Motor neuron (in vitro differentiated cells): ENCODE results near the gene CCNI2. TPM values are rescaled to one million over a fixed set of nuclear protein-coding genes. Genes with fewer than 3 reads are reported as not detected.

Experiments
- ATAC-seq, 8 experiments: fragments of 200-7000 bp; cut with Tn5 transposase; replicated peaks in 6 of 8; 2 replicates each; pipeline ENCODE4 v1.8.0; 2021; ENCODE audit warnings: mild to moderate bottlenecking in 8 of 8, moderate library complexity in 8 of 8
- H3K27ac ChIP-seq, 2 donors: fragments of 250-450 bp; sonication (Bioruptor Pico); 2 replicates each; pipeline ENCODE4 v1.9.0; 2021; ENCODE audit warnings: antibody characterized with exemption in 2 of 2, mild to moderate bottlenecking in 2 of 2, moderate library complexity in 1 of 2
- H3K4me1 ChIP-seq, 2 donors: fragments of 250-450 bp; sonication (Bioruptor Pico); replicated peaks in 1 of 2; 2 replicates each; pipeline ENCODE4 v1.6.1; 2021; ENCODE audit warnings: antibody characterized with exemption in 2 of 2, mild to moderate bottlenecking in 2 of 2, moderate library complexity in 1 of 2
- H3K4me3 ChIP-seq, 5 donors: fragments of 250-450 bp; sonication (Bioruptor Pico); 2 replicates each; pipeline ENCODE4 v1.9.0; 2021; ENCODE audit warnings: antibody characterized with exemption in 5 of 5, mild to moderate bottlenecking in 5 of 5, moderate library complexity in 4 of 5
- WGBS, 10 experiments: fragments of 450-650 bp; shearing (Covaris generic); methylation state at CpG; one replicate each; pipeline ENCODE4 v1.0.0; 2022; 5-methylcytosine and 5-hydroxymethylcytosine counted together
- in situ Hi-C, 9 experiments: fragments of 400-800 bp; cut with MboI; loops; one replicate each; pipeline ENCODE4 v1.15.0; 2021; ENCODE audit warnings: low sequenced_read_pairs in 9 of 9, low pct_unique_long_range_greater_than_20kb in 2 of 9; ENCODE audit not compliant: unreplicated experiment in 9 of 9
- total RNA-seq, 8 experiments: library from RNA; unstranded; fragments of 300-600 nt; gene quantifications; 2 replicates each; pipeline versions ENCODE4 v1.2.3 to v1.2.4, GENCODE V29; 2022

Gene CCNI2
- total RNA-seq, 8 experiments from 2014 or later = 0.27 to 7.0 (median 3.8) TPM

GRCh38 chr5:132781029-132781428, 33.8 kb downstream of the CCNI2 start:
- in situ Hi-C loops = loop anchor here in 1 of 9 experiments (25.0 kb wide), 1 partner anchor 106 kb away; no protein-coding TSS in a partner anchor
- no peak overlapping the region for H3K27ac ChIP-seq
- ATAC-seq = no peak
- H3K4me1 ChIP-seq = no peaks in the 10 kb centered on the region
- no peak overlapping the region for H3K4me3 ChIP-seq
- WGBS, 10 experiments = 77 to 100% (median 88%) methylated on average over 1 to 4 of the region's 4 CpGs

DNA sequence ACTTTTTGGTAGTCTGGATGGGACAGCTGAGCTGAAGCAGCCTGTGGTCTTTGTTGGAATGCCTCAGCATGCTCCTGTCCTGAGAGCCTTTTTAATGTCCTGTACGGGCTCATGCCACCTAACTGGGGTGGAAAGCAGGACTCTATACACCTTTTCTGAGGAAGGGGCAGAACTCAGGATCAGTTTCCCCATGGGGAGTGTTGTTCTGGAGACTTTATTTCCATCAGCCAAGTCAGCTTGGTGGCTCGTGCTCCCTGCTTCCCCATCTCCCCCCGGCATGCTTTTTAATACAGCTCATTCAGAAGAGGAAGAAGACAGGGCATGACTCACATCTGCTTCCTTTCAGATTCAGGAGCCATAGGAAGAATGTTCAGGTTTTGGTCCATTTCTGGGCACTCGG, 34.9 kb downstream of the CCNI2 start:
- H3K4me3 ChIP-seq = no peak overlapping the region
- H3K4me1 ChIP-seq = no peaks in the 10 kb centered on the region
- ATAC-seq = no peak
- in situ Hi-C loops = loop anchor here in 1 of 9 experiments (25.0 kb wide), 1 partner anchor 105 kb away; no protein-coding TSS in a partner anchor
- H3K27ac ChIP-seq = no peak overlapping the region
- WGBS, 10 experiments = 44 to 100% (median 74%) methylated on average over 1 to 4 of the region's 4 CpGs; no CpG with 5 or more reads in 4 of the 10 experiments

GRCh38 chr5:132785365-132785764, 38.1 kb downstream of the CCNI2 start:
- in situ Hi-C loops = loop anchor here in 1 of 9 experiments (25.0 kb wide), 1 partner anchor 102 kb away; no protein-coding TSS in a partner anchor
- 0 to 100% (median 69%) methylated on average over 1 to 5 of the region's 5 CpGs; no CpG with 5 or more reads in 1 of the 10 experiments for WGBS, 10 experiments

DNA sequence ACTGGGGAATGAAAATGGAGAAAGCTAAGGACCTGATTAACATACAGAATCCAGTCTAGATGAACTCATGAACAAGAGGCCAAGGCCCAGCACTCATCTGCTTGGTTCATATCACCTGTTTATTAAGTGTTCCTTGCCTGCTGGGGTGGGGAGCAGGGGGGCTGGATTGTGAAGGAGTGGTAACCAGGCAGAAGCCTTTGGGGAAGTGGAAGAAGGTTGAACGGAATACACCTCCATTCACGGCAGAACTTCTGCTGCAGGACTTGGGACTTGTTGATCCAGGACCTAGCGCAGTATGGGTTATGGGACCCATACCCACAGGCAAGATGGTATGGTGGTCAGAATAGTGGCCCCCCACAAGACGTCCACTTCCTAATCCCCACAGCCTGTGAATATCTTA, 38.6 kb downstream of the CCNI2 start:
- in situ Hi-C loops = loop anchor here in 1 of 9 experiments (25.0 kb wide), 1 partner anchor 101 kb away; no protein-coding TSS in a partner anchor
- ATAC-seq = no peak
- H3K4me3 ChIP-seq = no peak overlapping the region
- no peaks in the 10 kb centered on the region for H3K4me1 ChIP-seq
- 20 to 71% methylated on average over 1 of the region's 4 CpGs; no CpG with 5 or more reads in 8 of the 10 experiments for WGBS, 10 experiments
- H3K27ac ChIP-seq = no peak overlapping the region

More at GRCh38 chr5:132785365-132785764, 38.1 kb downstream of the CCNI2 start:
- no peak overlapping the region for H3K27ac ChIP-seq
- H3K4me1 ChIP-seq = no peaks in the 10 kb centered on the region
- no peak for ATAC-seq
- no peak overlapping the region for H3K4me3 ChIP-seq

DNA sequence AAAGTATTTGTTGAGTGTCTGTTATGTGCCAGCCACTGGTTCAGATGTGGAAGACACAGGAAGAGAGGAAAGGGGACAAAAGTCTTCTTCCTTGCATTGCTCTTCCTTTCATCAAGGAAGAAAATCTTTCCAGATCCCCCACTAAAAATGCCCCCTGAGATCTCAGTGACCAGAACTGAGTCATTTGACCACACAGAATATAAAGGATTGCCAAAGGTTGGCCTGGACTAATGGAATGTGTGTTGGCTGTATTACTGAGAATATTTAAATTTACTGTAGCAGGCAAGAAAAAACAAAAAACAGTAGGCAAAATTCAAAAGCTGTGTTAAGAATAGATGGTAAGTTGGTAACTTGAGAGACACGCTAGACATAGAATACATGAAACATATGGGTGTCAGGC, 39.9 kb downstream of the CCNI2 start:
- no peak overlapping the region for H3K4me3 ChIP-seq
- no peaks in the 10 kb centered on the region for H3K4me1 ChIP-seq
- no peak overlapping the region for H3K27ac ChIP-seq
- in situ Hi-C loops = loop anchor here in 1 of 9 experiments (25.0 kb wide), 1 partner anchor 100 kb away; no protein-coding TSS in a partner anchor
- ATAC-seq = peak in 1 of 8 experiments; percentile 41
- WGBS, 10 experiments = 56 to 100% (median 86%) methylated on average over 1 of the region's 1 CpG; no CpG with 5 or more reads in 3 of the 10 experiments

DNA sequence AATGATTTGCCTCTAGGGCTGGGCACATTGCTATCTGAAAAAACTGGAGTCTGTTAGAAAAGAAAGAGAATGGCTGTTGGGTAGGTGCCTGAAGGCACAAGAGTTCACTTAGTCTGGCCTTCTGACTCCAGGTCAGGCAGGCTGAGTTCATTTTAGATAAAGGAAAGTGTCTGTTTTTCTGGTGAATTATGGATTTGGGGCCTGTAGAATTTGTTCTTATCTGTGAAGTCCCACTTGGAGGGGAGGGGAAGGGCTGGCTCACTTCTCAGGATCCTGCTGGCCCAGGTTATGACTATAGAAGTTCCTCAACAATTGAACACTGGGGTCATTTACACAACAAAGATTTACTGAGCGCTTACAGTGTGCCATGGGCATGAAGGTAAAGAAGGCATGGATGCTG, 41.3 kb downstream of the CCNI2 start:
- in situ Hi-C loops = loop anchor here in 1 of 9 experiments (25.0 kb wide), 1 partner anchor 99 kb away; no protein-coding TSS in a partner anchor
- WGBS, 10 experiments = 50 to 100% (median 80%) methylated on average over 1 of the region's 1 CpG; no CpG with 5 or more reads in 5 of the 10 experiments
- H3K4me3 ChIP-seq = no peak overlapping the region
- H3K27ac ChIP-seq = no peak overlapping the region
- H3K4me1 ChIP-seq = no peaks in the 10 kb centered on the region
- ATAC-seq = no peak

- WGBS, 10 experiments = 14 to 100% (median 78%) methylated on average over 1 to 6 of the region's 8 CpGs
- in situ Hi-C loops = loop anchor here in 1 of 9 experiments (25.0 kb wide), 1 partner anchor 98 kb away; no protein-coding TSS in a partner anchor
- no peak overlapping the region for H3K4me3 ChIP-seq
- no peaks in the 10 kb centered on the region for H3K4me1 ChIP-seq
- no peak for ATAC-seq
- no peak overlapping the region for H3K27ac ChIP-seq
Measured at GRCh38 chr5:132788990-132789886, 42.0 kb downstream of the CCNI2 start.

DNA sequence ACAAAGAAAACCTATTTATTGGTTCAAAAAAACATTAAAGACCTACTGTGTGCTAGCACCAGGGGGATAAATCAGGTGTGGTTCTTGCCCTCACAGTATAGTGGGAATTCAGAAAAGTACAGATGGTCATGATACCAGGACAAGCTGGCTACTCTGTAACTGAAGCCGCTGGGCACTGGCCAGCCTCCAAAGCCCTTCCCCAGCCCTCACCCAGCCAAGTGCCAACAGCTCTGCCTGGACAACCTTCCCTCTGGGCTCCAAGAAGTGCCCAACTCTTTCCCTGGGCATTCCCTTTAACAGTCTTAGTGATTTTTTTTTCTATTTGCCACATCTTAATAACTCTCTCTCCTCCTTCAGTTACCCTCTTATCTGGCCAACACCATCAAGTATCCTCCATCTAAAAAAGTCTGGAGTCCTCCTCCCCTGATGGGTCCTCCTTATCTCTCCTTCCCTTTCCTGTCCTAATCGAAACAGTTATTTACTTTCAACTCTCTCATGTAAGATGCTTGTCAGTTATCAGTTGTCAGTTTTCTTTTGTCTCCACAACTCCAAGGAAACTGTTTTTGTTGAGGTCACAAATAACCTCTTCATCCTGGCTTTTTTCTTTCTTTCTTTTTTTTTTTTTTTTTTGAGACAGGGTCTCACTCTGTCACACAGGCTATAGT, 43.1 kb downstream of the CCNI2 start:
- H3K27ac ChIP-seq = no peak overlapping the region
- in situ Hi-C loops = loop anchor here in 1 of 9 experiments (25.0 kb wide), 1 partner anchor 97 kb away; no protein-coding TSS in a partner anchor
- no peaks in the 10 kb centered on the region for H3K4me1 ChIP-seq
- peak in 1 of 8 experiments; percentile 53 for ATAC-seq
- no peak overlapping the region for H3K4me3 ChIP-seq
- WGBS, 10 experiments = 30 to 100% (median 65%) methylated on average over 1 to 2 of the region's 2 CpGs

DNA sequence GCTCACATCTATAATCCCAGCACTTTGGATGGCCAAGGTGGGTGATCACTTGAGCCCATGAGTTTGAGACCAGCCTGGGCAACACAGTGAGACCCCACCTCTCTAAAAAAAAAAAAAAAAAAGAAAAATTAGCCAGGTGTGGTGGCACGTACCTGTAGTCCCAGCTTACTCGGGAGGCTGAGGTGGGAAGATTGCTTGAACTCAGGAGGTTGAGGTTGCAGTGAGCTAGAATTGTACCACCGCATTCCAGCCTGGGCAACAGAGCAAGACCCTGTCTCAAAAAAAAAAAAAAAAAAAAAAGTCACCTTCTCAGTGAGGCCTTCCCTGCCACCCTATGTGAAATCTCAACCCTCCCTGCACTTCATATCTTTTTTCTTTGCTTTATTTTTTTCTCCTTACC, 43.8 kb downstream of the CCNI2 start:
- WGBS, 10 experiments = 70 to 100% (median 100%) methylated on average over 1 to 3 of the region's 3 CpGs; no CpG with 5 or more reads in 1 of the 10 experiments
- Histone ChIP-seq H3K27ac (no peak overlapping the region), H3K4me3 (no peak overlapping the region), H3K4me1 (no peaks in the 10 kb centered on the region)
- in situ Hi-C loops = loop anchor here in 1 of 9 experiments (25.0 kb wide), 1 partner anchor 96 kb away; no protein-coding TSS in a partner anchor
- no peak for ATAC-seq

DNA sequence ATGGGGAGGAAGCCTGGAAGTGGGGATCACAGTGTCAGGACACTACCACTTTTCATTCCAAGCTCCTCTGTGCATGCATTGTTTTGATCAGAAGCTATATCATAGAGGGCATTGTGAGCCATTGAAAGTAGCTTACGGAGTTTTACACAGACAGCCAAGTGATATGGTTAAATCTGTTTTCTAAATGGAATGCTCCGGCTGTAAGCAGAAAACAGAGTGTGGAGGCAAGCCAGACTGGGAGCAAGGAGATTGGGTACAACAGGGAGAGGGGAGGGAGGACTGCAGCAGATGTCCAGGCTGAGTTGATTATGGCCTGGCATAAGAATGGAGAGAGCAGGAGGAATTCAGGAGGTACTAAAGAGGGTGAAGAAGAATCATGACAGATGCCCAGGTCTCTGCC, 50.4 kb downstream of the CCNI2 start:
- Histone ChIP-seq H3K4me1 (no peaks in the 10 kb centered on the region), H3K27ac (no peak overlapping the region), H3K4me3 (no peak overlapping the region)
- ATAC-seq = no peak
- in situ Hi-C loops = loop anchor here in 1 of 9 experiments (25.0 kb wide), 1 partner anchor 90 kb away; no protein-coding TSS in a partner anchor
- WGBS, 10 experiments = 0 to 92% (median 47%) methylated on average over 1 to 2 of the region's 2 CpGs; no CpG with 5 or more reads in 2 of the 10 experiments

GRCh38 chr5:132799392-132799791, 52.2 kb downstream of the CCNI2 start:
- Histone ChIP-seq H3K27ac (no peak overlapping the region), H3K4me1 (no peaks in the 10 kb centered on the region), H3K4me3 (no peak overlapping the region)
- 77 to 100% (median 100%) methylated on average over 1 to 2 of the region's 2 CpGs; no CpG with 5 or more reads in 3 of the 10 experiments for WGBS, 10 experiments
- in situ Hi-C loops = loop anchor here in 1 of 9 experiments (25.0 kb wide), 1 partner anchor 88 kb away; no protein-coding TSS in a partner anchor
- no peak for ATAC-seq

GRCh38 chr5:132800545-132800944, 53.3 kb downstream of the CCNI2 start:
- Histone ChIP-seq H3K4me3 (no peak overlapping the region), H3K27ac (no peak overlapping the region), H3K4me1 (no peaks in the 10 kb centered on the region)
- WGBS, 10 experiments = 0 to 100% (median 41%) methylated on average over 1 to 2 of the region's 2 CpGs; no CpG with 5 or more reads in 3 of the 10 experiments
- peak in 1 of 8 experiments; percentile 41 for ATAC-seq
- in situ Hi-C loops = loop anchor here in 1 of 9 experiments (25.0 kb wide), 1 partner anchor 138 kb away; the partner anchor contains the start of genes IL13 and IL4
